ENCODE data around the gene TTC14.
"Not testable (repeated sequence)": the region's sequence is repeated elsewhere in the genome, so short reads cannot be mapped to it uniquely, and the experiment has no call there.

TTC14 gene

DNA sequence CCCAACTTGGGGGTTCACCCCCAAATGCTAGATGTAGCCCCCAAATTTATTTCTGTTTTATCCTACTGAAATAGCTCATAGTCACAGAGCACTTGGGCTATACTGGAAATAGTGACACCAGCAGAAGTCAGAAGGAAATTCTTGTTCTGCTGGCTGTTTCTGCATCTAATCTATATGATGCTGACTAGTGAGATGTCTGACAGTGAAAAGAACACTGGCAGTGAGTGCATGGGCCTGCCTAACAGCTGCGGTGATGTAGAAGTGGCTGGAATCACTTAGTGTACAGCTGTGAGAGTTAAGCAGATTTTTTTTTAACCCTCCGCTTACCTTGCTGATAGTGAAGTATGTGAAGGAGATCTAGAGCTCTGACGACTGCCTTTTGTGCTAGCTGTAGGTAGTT lies 14.0 kb downstream of the TTC14 start:
- no peak overlapping the region for H3K4me3 ChIP-seq (ENCODE audit: low read length)
- no peak for TF ChIP-seq ZNF274 (IDR thresholded peaks at IDR 0.05; ENCODE audit: low read depth, low read length)

DNA sequence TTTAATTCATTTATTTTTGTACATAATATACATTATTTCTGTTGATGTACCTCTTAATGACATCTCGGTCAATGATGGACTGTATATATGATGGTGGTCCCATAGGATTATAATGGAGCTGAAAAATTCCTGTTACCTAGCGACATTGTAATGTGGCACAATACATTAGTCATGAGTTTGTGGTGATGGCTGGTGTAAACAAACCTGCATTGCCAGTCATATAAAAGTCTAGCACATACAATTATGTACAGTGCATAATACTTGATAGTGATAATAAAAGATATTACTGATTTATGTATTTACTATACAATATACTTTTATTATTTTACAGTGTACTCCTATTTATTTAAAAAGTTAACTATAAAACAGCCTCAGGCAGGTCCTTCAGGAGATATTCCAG lies 15.1 kb downstream of the TTC14 start:
- H3K4me3 ChIP-seq (ENCODE audit: low read length) = no peak overlapping the region
- no peak for TF ChIP-seq ZNF274 (IDR thresholded peaks at IDR 0.05; ENCODE audit: low read depth, low read length)

- H3K4me3 ChIP-seq (ENCODE audit: low read length) = not testable (repeated sequence)
These were observed 16.6 kb downstream of the TTC14 start for GRCh38 chr3:180618563-180618962.

GRCh38 chr3:180619723-180620122 lies 17.8 kb downstream of the TTC14 start:
- H3K4me3 ChIP-seq (ENCODE audit: low read length) = no peak overlapping the region
- no peak for TF ChIP-seq ZNF274 (IDR thresholded peaks at IDR 0.05; ENCODE audit: low read depth, low read length)

DNA sequence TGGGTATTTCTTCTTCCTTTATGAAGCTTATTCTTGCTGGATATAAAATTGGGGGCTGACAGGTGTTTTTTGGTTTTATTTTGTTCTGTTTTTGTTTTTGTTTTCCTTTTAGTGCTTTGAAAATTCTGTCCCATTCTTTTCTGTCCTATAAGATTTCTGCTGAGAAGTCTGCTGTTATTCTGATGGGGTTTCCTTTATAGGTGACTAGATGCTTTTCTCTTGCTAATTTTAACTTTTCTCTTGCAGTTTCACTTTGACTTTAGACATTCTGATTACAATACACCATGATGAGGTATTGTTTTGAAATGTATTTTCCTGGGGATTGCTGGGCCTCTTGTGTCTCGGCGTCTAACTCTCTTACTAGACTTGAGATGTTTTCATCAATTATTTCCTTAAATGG lies 22.8 kb downstream of the TTC14 start:
- TF ChIP-seq ZNF274 (IDR thresholded peaks at IDR 0.05; ENCODE audit: low read depth, low read length) = no peak

DNA sequence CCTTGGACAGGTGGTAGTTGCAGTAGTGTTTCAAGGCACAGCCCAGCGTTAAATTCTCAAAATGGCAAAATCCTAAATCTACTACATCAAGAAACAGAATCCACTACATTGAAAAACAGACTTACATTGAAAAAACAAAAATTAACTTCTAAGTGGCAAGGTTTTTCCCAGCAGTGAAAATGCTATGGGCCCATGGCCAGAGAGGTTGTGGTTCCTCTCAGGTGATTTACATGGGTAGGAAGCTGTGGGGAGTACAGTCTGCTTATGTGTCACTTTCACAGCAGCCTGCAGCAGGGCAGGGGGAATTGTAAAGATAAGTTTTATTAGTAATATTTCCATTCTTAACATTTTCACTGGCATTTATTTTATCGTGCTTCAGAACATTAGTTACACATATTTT lies 24.9 kb downstream of the TTC14 start:
- no peak for TF ChIP-seq ZNF274 (IDR thresholded peaks at IDR 0.05; ENCODE audit: low read depth, low read length)
- H3K4me3 ChIP-seq (ENCODE audit: low read length) = no peak overlapping the region

More for the DNA sequence above, 22.8 kb downstream of the TTC14 start:
- no peak overlapping the region for H3K4me3 ChIP-seq (ENCODE audit: low read length)

GRCh38 chr3:180630371-180630770 lies 28.4 kb downstream of the TTC14 start:
- no peak overlapping the region for H3K4me3 ChIP-seq (ENCODE audit: low read length)
- no peak for TF ChIP-seq ZNF274 (IDR thresholded peaks at IDR 0.05; ENCODE audit: low read depth, low read length)

- no peak overlapping the region for H3K4me3 ChIP-seq (ENCODE audit: low read length)
These were observed 29.4 kb downstream of the TTC14 start for GRCh38 chr3:180631317-180631716.

DNA sequence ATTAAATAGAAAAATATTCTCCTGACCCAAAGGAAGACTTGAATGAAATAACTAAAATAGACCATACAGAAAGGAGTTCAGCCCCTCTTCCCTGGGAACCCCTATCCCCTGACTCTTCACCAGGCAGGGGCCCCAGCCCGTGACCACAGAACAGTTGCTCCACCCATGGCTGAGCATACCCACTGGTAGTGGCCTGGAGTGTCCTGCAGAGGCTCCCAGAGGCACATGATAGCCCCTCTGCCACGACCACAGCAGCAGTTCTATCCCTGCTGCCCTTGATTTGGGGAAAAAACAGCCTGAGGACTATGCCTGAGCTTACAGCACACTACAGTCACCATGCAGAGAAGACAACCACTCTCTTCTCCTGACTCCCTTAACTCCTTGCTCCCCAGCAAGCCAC lies 31.8 kb downstream of the TTC14 start:
- no peak overlapping the region for H3K4me3 ChIP-seq (ENCODE audit: low read length)
- no peak for TF ChIP-seq ZNF274 (IDR thresholded peaks at IDR 0.05; ENCODE audit: low read depth, low read length)

More at GRCh38 chr3:180631317-180631716, 29.4 kb downstream of the TTC14 start:
- no peak for TF ChIP-seq ZNF274 (IDR thresholded peaks at IDR 0.05; ENCODE audit: low read depth, low read length)

DNA sequence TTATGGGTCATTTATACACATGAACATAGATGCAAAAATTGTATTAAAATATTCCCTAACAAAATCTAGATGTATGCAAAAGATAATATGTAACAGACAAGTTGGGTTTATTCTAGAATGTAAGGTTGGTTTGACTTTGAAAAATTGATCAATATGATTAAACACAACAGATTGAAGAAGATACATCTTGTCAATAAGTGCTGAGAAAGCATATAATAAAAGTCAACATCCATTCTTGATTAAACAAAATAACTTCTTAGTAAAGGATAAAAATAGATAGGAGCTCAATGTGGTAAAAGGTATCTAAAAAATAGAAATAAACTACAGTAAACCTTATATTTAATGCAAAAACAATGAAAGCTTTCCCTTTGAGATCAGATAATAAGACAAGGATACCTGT lies 39.0 kb downstream of the TTC14 start:
- no peak for TF ChIP-seq ZNF274 (IDR thresholded peaks at IDR 0.05; ENCODE audit: low read depth, low read length)
- no peak overlapping the region for H3K4me3 ChIP-seq (ENCODE audit: low read length)

DNA sequence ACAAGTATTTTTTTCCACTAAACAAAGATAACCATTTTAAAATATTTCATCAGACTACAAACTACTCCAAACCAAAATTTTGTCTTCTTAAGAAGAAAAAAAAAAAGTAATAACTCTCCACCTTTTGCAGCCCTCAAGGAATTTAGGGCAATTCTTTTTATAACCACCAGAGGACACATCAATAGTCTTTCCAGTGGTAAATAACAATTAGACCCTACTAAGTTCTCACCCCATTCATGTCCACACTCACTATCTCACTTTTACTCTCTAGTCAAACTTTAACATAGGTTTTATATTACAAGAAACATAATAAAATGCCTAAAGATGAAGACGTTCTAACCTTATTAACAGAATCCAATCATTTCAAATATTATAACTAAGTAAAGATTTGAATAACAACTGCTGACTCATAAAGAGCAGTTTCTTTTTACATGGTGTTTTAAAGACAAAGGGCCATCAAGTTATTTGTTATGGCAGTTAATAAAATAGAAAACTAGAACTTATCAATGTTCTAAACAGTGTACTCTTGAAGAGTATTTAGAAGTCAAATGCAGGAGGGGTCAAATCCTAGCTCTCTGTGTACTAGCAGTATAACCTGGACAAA lies 44.3 kb downstream of the TTC14 start:
- TF ChIP-seq ZNF274 (IDR thresholded peaks at IDR 0.05; ENCODE audit: low read depth, low read length) = no peak
- H3K4me3 ChIP-seq (ENCODE audit: low read length) = no peak overlapping the region

DNA sequence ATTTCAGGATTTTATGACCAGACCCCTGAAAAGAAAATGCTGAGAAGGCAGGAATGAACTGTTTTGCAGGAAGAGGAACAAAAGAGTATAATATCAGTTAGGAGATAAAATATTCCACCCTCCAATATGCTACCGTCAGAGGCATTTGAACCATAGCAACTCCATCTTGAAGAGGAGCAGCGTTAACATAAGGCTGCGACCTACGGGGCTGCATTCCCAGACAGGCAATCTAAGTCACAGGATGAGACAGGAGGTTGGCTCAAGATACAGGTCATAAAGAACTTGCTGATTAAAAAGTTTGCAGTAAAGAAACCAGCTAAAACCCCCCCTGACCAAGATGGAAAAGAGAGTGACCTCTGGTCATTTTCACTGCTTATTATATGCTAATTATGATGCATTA lies 54.4 kb downstream of the TTC14 start:
- TF ChIP-seq ZNF274 (IDR thresholded peaks at IDR 0.05; ENCODE audit: low read depth, low read length) = no peak
- no peak overlapping the region for H3K4me3 ChIP-seq (ENCODE audit: low read length)

DNA sequence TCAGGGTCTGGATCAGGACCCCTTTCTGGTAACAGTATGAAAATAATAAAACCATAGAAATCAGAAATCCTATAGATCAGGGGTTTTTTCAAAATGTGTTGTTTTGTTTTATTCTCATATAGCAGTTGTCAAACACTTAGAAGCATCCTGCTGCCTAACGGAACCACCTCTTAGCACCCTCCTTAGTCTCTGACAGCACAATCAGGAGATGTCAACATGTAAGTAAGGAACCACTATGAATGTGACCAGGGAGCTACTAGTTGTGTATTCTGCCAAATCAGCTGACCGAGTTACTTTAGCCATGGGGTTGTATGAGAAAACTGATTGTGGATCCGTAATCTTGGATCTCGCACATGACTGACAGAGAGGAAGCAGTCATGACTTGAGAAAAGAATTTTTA lies 55.1 kb downstream of the TTC14 start:
- TF ChIP-seq ZNF274 (IDR thresholded peaks at IDR 0.05; ENCODE audit: low read depth, low read length) = no peak
- no peak overlapping the region for H3K4me3 ChIP-seq (ENCODE audit: low read length)

Data from GM08714 (cell line).